Measurements from ENCODE around the gene WDR6. TPM values are rescaled to one million over a fixed set of nuclear protein-coding genes. Genes with fewer than 3 reads are reported as not detected.

The WDR6 gene, protein sequence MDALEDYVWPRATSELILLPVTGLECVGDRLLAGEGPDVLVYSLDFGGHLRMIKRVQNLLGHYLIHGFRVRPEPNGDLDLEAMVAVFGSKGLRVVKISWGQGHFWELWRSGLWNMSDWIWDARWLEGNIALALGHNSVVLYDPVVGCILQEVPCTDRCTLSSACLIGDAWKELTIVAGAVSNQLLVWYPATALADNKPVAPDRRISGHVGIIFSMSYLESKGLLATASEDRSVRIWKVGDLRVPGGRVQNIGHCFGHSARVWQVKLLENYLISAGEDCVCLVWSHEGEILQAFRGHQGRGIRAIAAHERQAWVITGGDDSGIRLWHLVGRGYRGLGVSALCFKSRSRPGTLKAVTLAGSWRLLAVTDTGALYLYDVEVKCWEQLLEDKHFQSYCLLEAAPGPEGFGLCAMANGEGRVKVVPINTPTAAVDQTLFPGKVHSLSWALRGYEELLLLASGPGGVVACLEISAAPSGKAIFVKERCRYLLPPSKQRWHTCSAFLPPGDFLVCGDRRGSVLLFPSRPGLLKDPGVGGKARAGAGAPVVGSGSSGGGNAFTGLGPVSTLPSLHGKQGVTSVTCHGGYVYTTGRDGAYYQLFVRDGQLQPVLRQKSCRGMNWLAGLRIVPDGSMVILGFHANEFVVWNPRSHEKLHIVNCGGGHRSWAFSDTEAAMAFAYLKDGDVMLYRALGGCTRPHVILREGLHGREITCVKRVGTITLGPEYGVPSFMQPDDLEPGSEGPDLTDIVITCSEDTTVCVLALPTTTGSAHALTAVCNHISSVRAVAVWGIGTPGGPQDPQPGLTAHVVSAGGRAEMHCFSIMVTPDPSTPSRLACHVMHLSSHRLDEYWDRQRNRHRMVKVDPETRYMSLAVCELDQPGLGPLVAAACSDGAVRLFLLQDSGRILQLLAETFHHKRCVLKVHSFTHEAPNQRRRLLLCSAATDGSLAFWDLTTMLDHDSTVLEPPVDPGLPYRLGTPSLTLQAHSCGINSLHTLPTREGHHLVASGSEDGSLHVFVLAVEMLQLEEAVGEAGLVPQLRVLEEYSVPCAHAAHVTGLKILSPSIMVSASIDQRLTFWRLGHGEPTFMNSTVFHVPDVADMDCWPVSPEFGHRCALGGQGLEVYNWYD
- total RNA-seq, result 205 and 250 TPM in 2 replicates

DNA sequence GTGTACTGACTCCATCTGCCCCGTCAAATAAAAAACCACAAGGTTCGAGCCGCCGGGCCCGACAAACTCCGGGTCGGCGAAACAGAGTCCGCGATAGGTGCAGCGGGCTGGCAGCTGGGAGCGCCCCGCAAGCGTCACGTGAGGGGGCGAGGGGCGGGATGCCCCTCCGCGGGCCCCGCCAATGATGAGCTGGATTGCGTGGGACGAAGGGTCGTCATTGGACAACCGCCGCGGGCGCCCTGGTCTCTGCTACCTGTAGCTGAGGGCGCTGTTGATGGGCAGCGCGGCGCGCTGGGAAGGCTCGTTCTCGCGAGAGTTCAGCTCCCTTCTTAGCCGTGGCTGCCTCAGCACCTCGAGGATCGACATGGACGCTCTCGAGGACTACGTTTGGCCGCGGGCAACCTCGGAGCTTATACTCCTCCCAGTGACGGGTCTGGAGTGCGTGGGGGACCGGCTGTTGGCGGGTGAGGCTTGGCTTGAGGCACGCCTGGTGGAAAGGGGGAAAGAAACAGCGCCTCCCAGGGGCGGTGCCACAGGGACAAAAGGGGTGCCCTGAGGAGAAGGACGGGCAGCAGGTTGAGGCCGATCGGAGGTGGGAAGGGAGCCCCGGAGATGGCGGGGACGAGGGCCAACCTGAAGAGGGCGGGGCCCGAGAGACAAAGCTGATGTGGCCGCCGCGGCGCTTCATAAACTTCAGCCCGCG is at the start of gene WDR6:
TSS of gene WDR6 (plus strand) at position 324 of the 703 bp plus-strand sequence. CDS start at position 365, 41 bp downstream.
- peaks cover 21% of the 10 kb centered on the region for H3K4me1 Mint-ChIP-seq
- ATAC-seq (ENCODE audit: low read depth) (peak; percentile 89), DNase-seq (peak; percentile 91)
- intact Hi-C loops (cut with micrococcal nuclease), result loop anchor here (1.0 to 5.0 kb wide), 9 partner anchors 14 to 665 kb away; partner anchors contain the start of genes APEH, IMPDH2, IP6K2 and P4HTM
- peaks cover 22% of the 10 kb centered on the region for H3K36me3 Mint-ChIP-seq (ENCODE audit: low read depth)
- TF ChIP-seq, protein P1, sequence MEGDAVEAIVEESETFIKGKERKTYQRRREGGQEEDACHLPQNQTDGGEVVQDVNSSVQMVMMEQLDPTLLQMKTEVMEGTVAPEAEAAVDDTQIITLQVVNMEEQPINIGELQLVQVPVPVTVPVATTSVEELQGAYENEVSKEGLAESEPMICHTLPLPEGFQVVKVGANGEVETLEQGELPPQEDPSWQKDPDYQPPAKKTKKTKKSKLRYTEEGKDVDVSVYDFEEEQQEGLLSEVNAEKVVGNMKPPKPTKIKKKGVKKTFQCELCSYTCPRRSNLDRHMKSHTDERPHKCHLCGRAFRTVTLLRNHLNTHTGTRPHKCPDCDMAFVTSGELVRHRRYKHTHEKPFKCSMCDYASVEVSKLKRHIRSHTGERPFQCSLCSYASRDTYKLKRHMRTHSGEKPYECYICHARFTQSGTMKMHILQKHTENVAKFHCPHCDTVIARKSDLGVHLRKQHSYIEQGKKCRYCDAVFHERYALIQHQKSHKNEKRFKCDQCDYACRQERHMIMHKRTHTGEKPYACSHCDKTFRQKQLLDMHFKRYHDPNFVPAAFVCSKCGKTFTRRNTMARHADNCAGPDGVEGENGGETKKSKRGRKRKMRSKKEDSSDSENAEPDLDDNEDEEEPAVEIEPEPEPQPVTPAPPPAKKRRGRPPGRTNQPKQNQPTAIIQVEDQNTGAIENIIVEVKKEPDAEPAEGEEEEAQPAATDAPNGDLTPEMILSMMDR (IDR thresholded peaks at IDR 0.05), result no peak
- CTCF ChIA-PET, result interaction anchor here (0.6 to 2.5 kb wide), 13 partner anchors 9 to 87 kb away, joined by 3 to 30 read pairs (median 4); partner anchors contain the start of genes DALRD3, IMPDH2, NDUFAF3 and P4HTM
- H3K4me3 Mint-ChIP-seq, result peak within 1 kb of the TSS; percentile 100
- peak within 1 kb of the TSS; percentile 99 for H3K27ac Mint-ChIP-seq
- no peaks in the 10 kb centered on the region for H3K9me3 Mint-ChIP-seq
- POLR2A ChIA-PET, result interaction anchor here (0.5 to 9.9 kb wide), 24 partner anchors 15 to 1876 kb away, joined by 3 to 372 read pairs (median 4); partner anchors contain the start of genes ARIH2, DAG1, DALRD3 and IMPDH2
- H3K27me3 Mint-ChIP-seq, result no peaks in the 10 kb centered on the region

DNA sequence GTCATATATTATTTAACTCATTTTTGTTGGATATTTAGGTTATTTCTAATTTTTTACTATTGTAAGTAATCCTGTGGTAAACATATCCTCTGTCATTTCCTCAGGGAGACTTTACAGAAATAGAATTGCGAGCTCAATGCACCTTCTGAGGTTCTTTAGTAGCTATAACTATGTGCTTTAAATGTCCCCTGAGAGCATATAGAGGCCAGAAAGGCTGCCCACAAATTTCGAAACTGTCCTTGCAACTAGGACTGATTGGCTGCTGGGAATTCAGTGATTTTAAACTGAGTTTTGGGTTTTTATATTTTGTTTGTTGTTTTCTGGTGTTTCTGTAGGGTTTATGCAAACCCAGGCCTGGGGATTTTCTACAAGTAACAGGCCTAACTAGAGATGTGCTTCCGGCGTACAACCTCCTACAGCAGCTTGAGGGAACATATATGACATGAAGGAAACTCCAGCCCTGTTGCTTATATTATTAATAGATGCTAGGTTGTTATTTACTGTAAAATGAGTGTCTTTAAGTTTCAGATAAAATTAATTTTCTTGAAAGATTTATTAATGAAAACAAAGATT is 46.3 kb upstream of the WDR6 start:
- no peaks in the 10 kb centered on the region for H3K27me3 Mint-ChIP-seq
- H3K9me3 Mint-ChIP-seq, result no peaks in the 10 kb centered on the region
- H3K4me1 Mint-ChIP-seq, result peaks cover 6% of the 10 kb centered on the region
- ATAC-seq (ENCODE audit: low read depth), result no peak
- POLR2A ChIA-PET, result no interaction called here
- TF ChIP-seq, protein P1 (IDR thresholded peaks at IDR 0.05), result no peak
- peak overlapping the region; percentile 56 for H3K27ac Mint-ChIP-seq
- CTCF ChIA-PET, result no interaction called here
- intact Hi-C loops (cut with micrococcal nuclease), result no loop called here
- H3K36me3 Mint-ChIP-seq (ENCODE audit: low read depth), result peaks cover 55% of the 10 kb centered on the region
- DNase-seq, result no peak
- no peak overlapping the region for H3K4me3 Mint-ChIP-seq

DNA sequence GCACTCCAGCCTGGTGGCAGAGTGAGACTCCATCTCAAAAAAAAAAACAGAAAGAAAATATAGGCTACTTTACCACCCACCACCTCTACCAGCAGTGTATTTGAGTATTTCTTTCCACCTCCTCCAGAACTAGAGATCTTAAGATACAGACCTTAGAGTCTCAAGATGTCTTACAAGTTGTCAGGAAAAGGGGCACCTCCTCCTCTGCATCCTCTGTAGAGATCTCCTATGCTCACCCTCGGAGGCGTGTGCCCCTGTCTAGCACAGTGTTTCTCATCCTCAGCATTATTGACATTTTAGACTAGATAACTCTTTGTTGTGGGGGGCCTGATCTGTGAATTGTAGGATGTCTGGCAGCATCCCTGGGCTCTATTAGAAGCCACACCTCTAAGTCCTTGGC is 44.9 kb upstream of the WDR6 start:
- TF ChIP-seq, protein P1 (IDR thresholded peaks at IDR 0.05), result no peak
- POLR2A ChIA-PET, result no interaction called here

DNA sequence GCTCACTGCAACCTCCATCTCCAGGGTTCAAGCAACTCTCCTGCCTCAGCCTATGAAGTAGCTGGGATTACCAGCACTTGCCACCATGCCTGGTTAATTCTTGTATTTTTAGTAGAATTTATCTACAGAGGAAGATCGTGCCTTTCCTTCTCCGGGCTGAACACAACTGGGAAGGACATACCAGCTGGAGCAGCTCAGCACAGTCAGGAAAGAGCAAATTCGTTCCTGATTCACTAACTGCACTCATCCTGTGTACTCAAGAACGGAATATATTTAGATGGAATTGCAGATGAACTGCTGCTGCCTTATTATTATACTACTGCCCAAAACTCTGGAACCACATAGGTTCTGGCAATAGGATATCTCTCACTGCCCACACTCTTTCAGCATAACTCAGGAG is 44.3 kb upstream of the WDR6 start:
- TF ChIP-seq, protein P1 (IDR thresholded peaks at IDR 0.05), result no peak
- POLR2A ChIA-PET, result no interaction called here
- intact Hi-C loops (cut with micrococcal nuclease), result no loop called here
- CTCF ChIA-PET, result no interaction called here
- ATAC-seq (ENCODE audit: low read depth) (no peak), DNase-seq (no peak)
- Mint-ChIP-seq H3K4me1 (peaks cover 6% of the 10 kb centered on the region), H3K27me3 (no peaks in the 10 kb centered on the region), H3K27ac (no peak overlapping the region), H3K4me3 (no peak overlapping the region), H3K9me3 (no peaks in the 10 kb centered on the region), H3K36me3 (ENCODE audit: low read depth) (peaks cover 65% of the 10 kb centered on the region)

More for the DNA sequence above, 44.9 kb upstream of the WDR6 start:
- Mint-ChIP-seq H3K27me3 (no peaks in the 10 kb centered on the region), H3K4me3 (no peak overlapping the region), H3K27ac (no peak overlapping the region), H3K9me3 (no peaks in the 10 kb centered on the region), H3K36me3 (ENCODE audit: low read depth) (peaks cover 63% of the 10 kb centered on the region), H3K4me1 (peaks cover 6% of the 10 kb centered on the region)
- CTCF ChIA-PET, result no interaction called here
- DNase-seq, result no peak
- intact Hi-C loops (cut with micrococcal nuclease), result no loop called here
- ATAC-seq (ENCODE audit: low read depth), result no peak

All from activated B cell treated with CpG ODN at 0.5 μM for 24 hours (primary cell).